Activated naive CD8-positive, alpha-beta T cell treated with anti-CD3 and anti-CD28 coated beads, Interleukin-2, amount 10 ng/mL, durations not matched to agents 7 days and 5 days (primary cell): ENCODE measurements around the gene PDE4D. TPM values are rescaled to one million over a fixed set of nuclear protein-coding genes. Genes with fewer than 3 reads are reported as not detected.

Source experiments
- ATAC-seq: fragments of 150-1000 bp; cut with Tn5 transposase; one replicate; pipeline ENCODE4 v1.10.0; 2021; ENCODE audit warnings: low read depth, moderate library complexity
- POLR2A ChIA-PET: fragments of 350-600 bp; sonication (Branson Sonifier 250); formaldehyde crosslinking; loops from one replicate; lab custom pipeline; 2021; ENCODE audit warnings: antibody characterized with exemption; lab: Charles Lee
- DNase-seq: peaks from one replicate; pipeline ENCODE4 v3.0.0; 2021
- H3K27ac Mint-ChIP-seq: one replicate; pipeline ENCODE4 v1.8.0; 2022; ENCODE audit warnings: mild to moderate bottlenecking, mixed read lengths
- H3K27me3 Mint-ChIP-seq: one replicate; pipeline ENCODE4 v1.8.0; 2022; ENCODE audit warnings: mild to moderate bottlenecking, moderate library complexity, mixed read lengths
- H3K36me3 Mint-ChIP-seq: one replicate; pipeline ENCODE4 v1.8.0; 2021; ENCODE audit warnings: mild to moderate bottlenecking, mixed read lengths
- H3K4me1 Mint-ChIP-seq: one replicate; pipeline ENCODE4 v1.8.0; 2021; ENCODE audit warnings: mixed read lengths
- H3K4me3 Mint-ChIP-seq: one replicate; pipeline ENCODE4 v1.8.0; 2022; ENCODE audit warnings: mild to moderate bottlenecking, moderate library complexity, mixed read lengths
- H3K9me3 Mint-ChIP-seq: one replicate; pipeline ENCODE4 v1.8.0; 2021; ENCODE audit warnings: mixed read lengths
- total RNA-seq, 2 experiments: library from RNA; stranded (reverse); gene quantifications; one replicate each; pipeline ENCODE4 v1.2.3, GENCODE V29; 2021

Gene PDE4D
- total RNA-seq, 2 experiments from 2014 or later: 65.1 to 67.1 TPM

DNA sequence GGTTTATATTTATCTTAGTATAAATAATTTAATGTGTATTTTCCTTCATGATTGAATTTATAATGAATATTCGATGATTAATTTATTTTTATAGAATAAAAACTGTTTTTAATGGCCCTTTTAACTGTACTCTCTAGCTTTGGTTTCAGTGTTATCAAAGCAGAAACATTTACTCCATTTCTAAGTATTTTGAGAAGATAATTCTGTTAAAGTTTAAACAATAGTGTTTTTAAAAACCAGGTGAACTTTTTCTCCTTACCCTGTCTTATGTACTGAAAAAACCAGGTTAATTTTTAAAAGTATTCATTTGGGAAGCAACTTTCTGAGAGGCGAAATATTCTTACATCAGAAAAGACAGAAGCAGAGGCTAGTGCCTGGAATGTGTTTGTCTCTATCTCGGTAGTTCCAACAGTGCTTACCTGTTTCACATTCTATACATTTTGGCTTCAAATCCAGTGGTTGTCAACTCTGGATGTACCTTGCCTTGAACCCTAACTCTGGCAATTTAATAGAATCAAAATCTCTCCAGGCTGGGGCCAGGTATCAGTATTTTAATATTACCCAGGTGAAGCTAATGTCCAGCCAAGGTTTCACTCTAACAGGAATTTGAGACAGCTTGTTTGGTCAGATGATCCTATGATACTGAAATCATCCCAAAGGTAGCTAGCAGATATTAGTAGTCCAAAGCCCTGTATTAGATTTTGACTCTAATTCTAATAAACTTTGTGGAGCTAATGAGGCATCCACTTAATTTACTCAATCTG lies 434.4 kb downstream of the PDE4D start:
- DNase-seq (no peak), ATAC-seq (no peak)
- H3K4me1 Mint-ChIP-seq: no peaks in the 10 kb centered on the region
- H3K27me3 Mint-ChIP-seq: peaks cover 2% of the 10 kb centered on the region
- POLR2A ChIA-PET: no interaction called here
- no peaks in the 10 kb centered on the region for H3K36me3 Mint-ChIP-seq
- no peak overlapping the region for H3K27ac Mint-ChIP-seq
- H3K9me3 Mint-ChIP-seq: no peaks in the 10 kb centered on the region
- no peak overlapping the region for H3K4me3 Mint-ChIP-seq

DNA sequence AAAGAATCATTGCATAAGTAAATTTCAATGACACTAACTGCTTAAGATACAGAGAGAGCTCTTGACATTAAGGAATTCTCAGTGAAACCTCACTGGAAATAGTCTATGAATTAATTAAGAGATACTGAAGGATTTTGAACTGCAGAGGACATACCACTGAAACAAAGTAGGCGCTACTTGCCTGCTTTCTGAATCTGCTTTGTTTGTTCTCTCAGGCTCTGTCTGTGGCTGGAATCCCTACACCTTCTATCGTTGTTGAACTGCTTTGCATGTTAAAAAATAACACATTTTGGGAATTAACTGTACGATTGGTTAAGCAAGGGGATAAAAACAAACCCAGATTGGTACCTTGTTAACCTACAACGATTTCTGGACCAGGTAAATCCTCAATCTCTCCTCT lies 435.2 kb downstream of the PDE4D start:
- H3K27ac Mint-ChIP-seq: no peak overlapping the region
- POLR2A ChIA-PET: no interaction called here
- H3K4me3 Mint-ChIP-seq: no peak overlapping the region
- H3K9me3 Mint-ChIP-seq: no peaks in the 10 kb centered on the region
- ATAC-seq (no peak), DNase-seq (no peak)
- no peaks in the 10 kb centered on the region for H3K4me1 Mint-ChIP-seq
- peaks cover 2% of the 10 kb centered on the region for H3K27me3 Mint-ChIP-seq
- H3K36me3 Mint-ChIP-seq: no peaks in the 10 kb centered on the region

DNA sequence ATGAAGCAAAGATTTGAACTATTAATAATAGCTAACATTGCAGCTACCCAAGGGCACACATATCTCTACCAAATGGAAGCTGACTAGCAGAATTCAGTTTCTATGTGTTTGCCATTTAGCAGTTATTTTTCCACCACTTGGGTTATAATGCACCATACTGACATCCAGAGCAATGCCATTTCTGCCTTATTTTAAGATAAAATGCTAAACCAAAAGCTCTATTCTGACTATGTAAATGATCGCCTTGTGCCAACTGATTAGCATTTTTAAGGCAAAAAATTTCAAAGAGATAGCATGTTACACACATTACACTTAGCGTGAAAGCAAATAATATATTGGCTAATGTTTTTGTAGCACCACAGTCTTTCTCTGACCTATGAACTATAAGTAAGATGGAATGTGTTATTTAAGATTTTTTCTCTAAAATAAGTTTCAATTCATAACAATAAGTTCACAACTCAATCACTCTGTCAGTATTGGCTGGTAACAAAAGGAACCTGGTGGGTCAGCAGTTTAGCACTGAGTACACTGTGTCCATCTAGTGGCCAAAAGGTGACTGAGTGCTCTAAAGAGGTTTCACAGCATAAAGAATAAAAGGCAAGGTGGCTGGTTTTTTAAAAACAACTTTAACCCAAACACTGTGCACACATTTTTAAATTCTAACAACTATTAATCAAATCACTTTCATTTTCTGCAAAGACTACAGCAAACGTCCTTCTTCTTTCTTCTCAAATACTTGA lies 443.5 kb downstream of the PDE4D start:
- DNase-seq (no peak), ATAC-seq (no peak)
- POLR2A ChIA-PET: no interaction called here
- no peaks in the 10 kb centered on the region for H3K9me3 Mint-ChIP-seq
- no peaks in the 10 kb centered on the region for H3K36me3 Mint-ChIP-seq
- H3K4me3 Mint-ChIP-seq: no peak overlapping the region
- no peaks in the 10 kb centered on the region for H3K4me1 Mint-ChIP-seq
- H3K27ac Mint-ChIP-seq: no peak overlapping the region
- H3K27me3 Mint-ChIP-seq: no peaks in the 10 kb centered on the region

GRCh38 chr5:59446356-59446755 lies 447.2 kb downstream of the PDE4D start:
- H3K4me3 Mint-ChIP-seq: no peak overlapping the region
- H3K27ac Mint-ChIP-seq: no peak overlapping the region
- POLR2A ChIA-PET: no interaction called here
- H3K9me3 Mint-ChIP-seq: no peaks in the 10 kb centered on the region
- H3K27me3 Mint-ChIP-seq: no peaks in the 10 kb centered on the region
- no peaks in the 10 kb centered on the region for H3K4me1 Mint-ChIP-seq
- ATAC-seq (no peak), DNase-seq (no peak)
- H3K36me3 Mint-ChIP-seq: no peaks in the 10 kb centered on the region

DNA sequence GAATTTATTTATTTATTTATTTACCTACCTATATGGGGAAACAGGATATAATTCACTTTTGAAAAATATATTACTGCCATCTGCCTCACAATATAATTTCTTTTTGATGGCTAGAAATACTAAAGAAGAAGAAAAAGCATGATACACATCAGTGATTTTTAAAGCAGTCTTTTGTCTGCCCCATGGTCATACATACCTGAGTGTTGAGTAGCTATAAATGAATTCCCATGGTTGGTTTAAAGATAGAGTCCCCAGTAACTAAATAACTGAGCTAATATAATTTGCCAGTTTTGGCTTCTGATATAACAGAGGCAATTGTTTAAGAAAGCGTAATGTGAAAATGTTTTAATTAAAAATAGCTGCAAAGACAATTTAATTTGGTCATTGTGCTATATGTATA lies 447.8 kb downstream of the PDE4D start:
- Mint-ChIP-seq H3K4me1 (no peaks in the 10 kb centered on the region), H3K4me3 (no peak overlapping the region), H3K27me3 (no peaks in the 10 kb centered on the region), H3K36me3 (no peaks in the 10 kb centered on the region), H3K27ac (no peak overlapping the region), H3K9me3 (no peaks in the 10 kb centered on the region)
- no peak for DNase-seq
- POLR2A ChIA-PET: no interaction called here
- no peak for ATAC-seq

DNA sequence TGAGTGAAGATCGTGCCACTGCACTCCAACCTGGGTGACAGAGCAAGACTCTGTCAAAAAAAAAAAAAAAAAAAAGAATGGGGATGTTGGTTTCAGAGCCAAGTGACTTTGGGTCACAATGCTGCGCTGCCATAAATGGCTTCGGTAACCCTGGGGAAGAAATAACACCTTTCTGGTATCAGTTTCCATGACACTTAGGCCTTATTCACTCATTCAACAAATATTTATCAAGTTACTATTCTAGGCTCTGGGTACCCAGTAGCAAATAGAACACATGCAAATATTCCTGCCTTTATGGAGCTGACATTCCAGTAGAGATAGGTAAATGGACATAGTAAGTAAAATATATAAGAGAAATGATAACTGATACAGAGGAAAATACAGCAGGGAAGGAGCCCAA lies 454.2 kb downstream of the PDE4D start:
- H3K36me3 Mint-ChIP-seq: no peaks in the 10 kb centered on the region
- POLR2A ChIA-PET: no interaction called here
- ATAC-seq (no peak), DNase-seq (no peak)
- H3K27ac Mint-ChIP-seq: no peak overlapping the region
- H3K27me3 Mint-ChIP-seq: peaks cover 4% of the 10 kb centered on the region
- no peak overlapping the region for H3K4me3 Mint-ChIP-seq
- H3K4me1 Mint-ChIP-seq: no peaks in the 10 kb centered on the region
- H3K9me3 Mint-ChIP-seq: no peaks in the 10 kb centered on the region

GRCh38 chr5:59437176-59437575 lies 456.4 kb downstream of the PDE4D start:
- Mint-ChIP-seq H3K27ac (no peak overlapping the region), H3K36me3 (no peaks in the 10 kb centered on the region), H3K9me3 (no peaks in the 10 kb centered on the region), H3K4me3 (no peak overlapping the region), H3K27me3 (peaks cover 4% of the 10 kb centered on the region), H3K4me1 (no peaks in the 10 kb centered on the region)
- no peak for ATAC-seq
- POLR2A ChIA-PET: no interaction called here
- no peak for DNase-seq

DNA sequence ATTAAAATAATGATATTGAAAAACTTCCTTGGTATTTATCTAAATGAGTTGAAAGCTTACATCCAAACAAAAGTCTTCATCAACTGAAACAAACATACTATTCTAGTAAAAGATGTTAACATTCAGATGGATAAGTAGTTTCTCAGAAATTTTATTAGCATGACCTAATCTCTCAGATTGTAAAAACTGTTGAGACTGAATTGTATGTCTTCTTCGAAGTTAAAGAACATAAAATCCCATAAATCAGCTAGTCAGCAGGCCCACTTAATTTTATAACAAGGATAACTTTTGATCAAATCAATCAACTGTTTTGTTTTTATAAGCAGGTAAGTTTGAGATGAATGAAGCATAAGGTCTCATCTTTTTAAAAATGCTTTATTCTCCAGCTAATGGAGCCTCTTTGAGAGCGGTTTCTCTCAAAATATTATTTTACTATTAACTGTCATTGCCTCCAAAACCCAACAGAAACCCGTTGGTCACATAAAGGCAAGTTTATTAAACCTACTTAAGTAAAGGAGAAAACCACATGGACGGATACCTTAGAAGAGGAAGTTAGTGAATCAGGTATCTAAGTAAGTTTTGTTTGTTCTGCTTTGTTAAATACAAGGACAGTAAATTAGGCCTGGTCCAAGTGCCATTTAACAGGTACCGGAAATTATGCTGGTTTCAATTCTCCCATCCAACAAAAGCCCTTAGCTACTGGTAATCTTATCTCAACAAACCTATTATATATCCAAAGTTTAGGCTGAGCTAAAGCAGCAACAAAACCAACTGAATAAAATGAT lies 457.0 kb downstream of the PDE4D start:
- H3K27ac Mint-ChIP-seq: no peak overlapping the region
- no peaks in the 10 kb centered on the region for H3K36me3 Mint-ChIP-seq
- DNase-seq: no peak
- H3K27me3 Mint-ChIP-seq: peaks cover 4% of the 10 kb centered on the region
- POLR2A ChIA-PET: no interaction called here
- no peak overlapping the region for H3K4me3 Mint-ChIP-seq
- no peaks in the 10 kb centered on the region for H3K9me3 Mint-ChIP-seq
- H3K4me1 Mint-ChIP-seq: no peaks in the 10 kb centered on the region
- ATAC-seq: no peak

- DNase-seq (no peak), ATAC-seq (no peak)
- no peaks in the 10 kb centered on the region for H3K4me1 Mint-ChIP-seq
- no peak overlapping the region for H3K27ac Mint-ChIP-seq
- H3K9me3 Mint-ChIP-seq: no peaks in the 10 kb centered on the region
- no peak overlapping the region for H3K4me3 Mint-ChIP-seq
- no peaks in the 10 kb centered on the region for H3K36me3 Mint-ChIP-seq
- H3K27me3 Mint-ChIP-seq: peaks cover 8% of the 10 kb centered on the region
- POLR2A ChIA-PET: no interaction called here
These were observed 460.4 kb downstream of the PDE4D start for GRCh38 chr5:59433174-59433573.

DNA sequence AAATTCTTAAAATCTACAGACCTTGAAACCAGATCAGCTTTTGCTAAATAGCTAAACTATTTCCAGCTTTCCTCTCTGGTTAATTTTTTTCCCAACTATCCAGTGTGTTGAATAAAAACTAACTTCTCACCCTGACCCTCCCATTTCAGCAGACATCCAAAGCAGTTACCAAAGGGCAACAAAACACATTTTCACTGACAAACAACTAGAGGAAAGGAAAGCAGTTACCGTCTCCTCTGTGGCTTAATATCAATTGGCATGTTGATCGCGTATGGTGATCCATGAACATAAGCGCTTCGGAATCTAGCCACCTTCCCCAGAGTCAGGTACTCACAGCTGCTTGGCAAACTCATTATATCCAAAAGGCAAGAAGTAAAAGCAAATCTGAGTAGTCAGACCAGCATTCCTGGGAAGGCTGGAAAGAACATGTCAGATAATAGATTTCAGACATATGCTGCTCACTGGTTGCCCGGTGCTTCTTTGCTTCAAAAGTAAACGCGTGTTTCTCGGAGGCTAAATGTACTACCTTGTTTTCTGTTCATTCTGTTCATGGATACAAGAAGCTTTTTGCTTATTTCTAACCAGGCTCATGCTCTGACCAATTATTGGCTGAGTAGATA lies 463.4 kb downstream of the PDE4D start:
- ATAC-seq (no peak), DNase-seq (no peak)
- Mint-ChIP-seq H3K9me3 (no peaks in the 10 kb centered on the region), H3K4me1 (no peaks in the 10 kb centered on the region), H3K27ac (no peak overlapping the region), H3K4me3 (no peak overlapping the region), H3K36me3 (no peaks in the 10 kb centered on the region), H3K27me3 (peaks cover 7% of the 10 kb centered on the region)
- POLR2A ChIA-PET: no interaction called here

DNA sequence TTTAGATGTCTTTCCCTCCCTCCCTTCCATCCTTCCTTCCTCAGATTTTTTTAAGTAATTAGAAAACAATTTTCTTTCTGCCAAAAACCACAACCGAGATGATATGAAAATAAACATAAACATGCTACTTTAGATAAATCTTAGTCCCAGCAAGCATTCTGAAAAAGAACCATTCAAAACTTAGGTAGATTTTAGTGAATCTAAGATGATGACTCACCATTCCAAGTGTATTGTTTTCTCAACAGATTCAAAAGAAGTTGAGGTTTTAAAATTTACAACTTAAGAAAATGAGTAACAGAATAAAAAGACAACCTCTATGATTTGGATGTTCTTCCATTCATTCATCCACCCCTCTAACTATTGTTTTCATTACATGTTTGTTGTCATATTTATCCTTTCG lies 465.1 kb downstream of the PDE4D start:
- no peak overlapping the region for H3K4me3 Mint-ChIP-seq
- ATAC-seq (no peak), DNase-seq (no peak)
- no peaks in the 10 kb centered on the region for H3K9me3 Mint-ChIP-seq
- H3K27ac Mint-ChIP-seq: no peak overlapping the region
- H3K27me3 Mint-ChIP-seq: peaks cover 6% of the 10 kb centered on the region
- no peaks in the 10 kb centered on the region for H3K36me3 Mint-ChIP-seq
- H3K4me1 Mint-ChIP-seq: no peaks in the 10 kb centered on the region
- POLR2A ChIA-PET: no interaction called here

DNA sequence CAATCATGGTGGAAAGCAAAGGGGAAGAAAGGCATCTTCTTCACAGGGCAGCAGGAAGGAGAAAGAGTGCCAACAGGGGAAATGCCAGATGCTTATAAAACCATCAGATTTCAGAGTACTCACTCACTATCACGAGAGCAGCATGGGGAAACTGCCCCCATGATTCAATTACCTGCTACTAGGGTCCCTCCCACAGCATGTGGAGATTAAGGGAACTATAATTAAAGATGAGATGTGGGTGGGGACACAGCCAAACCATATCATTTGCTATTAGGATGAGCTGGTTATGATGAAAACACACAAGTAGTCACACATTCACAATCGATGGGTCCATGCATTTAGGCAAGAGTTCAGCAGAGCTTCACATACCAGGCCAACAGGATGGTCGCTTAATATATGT lies 469.0 kb downstream of the PDE4D start:
- H3K4me1 Mint-ChIP-seq: no peaks in the 10 kb centered on the region
- DNase-seq (no peak), ATAC-seq (no peak)
- no peaks in the 10 kb centered on the region for H3K36me3 Mint-ChIP-seq
- H3K4me3 Mint-ChIP-seq: no peak overlapping the region
- POLR2A ChIA-PET: no interaction called here
- no peaks in the 10 kb centered on the region for H3K9me3 Mint-ChIP-seq
- H3K27ac Mint-ChIP-seq: no peak overlapping the region
- peaks cover 4% of the 10 kb centered on the region for H3K27me3 Mint-ChIP-seq

DNA sequence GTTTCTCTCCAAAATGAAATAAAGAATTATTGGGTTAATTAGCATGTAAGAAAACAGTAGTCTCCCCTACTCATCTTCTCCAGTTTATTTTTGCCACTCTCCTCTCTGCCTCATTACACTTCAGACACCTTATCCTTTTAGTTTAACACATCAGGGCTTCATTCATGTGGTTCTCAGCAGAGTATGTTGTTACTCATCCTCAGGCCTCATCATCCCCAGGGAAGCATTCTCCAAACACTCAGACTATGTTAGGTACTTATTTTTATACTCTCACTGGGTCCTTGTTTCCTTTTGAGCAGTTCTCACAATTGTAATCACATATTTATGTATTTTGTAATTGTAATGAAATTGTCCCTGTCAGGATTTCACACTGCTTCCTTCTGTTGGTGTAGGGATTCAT lies 470.5 kb downstream of the PDE4D start:
- Mint-ChIP-seq H3K27me3 (peaks cover 4% of the 10 kb centered on the region), H3K4me1 (no peaks in the 10 kb centered on the region), H3K4me3 (no peak overlapping the region), H3K36me3 (no peaks in the 10 kb centered on the region), H3K27ac (no peak overlapping the region), H3K9me3 (no peaks in the 10 kb centered on the region)
- DNase-seq (no peak), ATAC-seq (no peak)
- POLR2A ChIA-PET: no interaction called here
